Common myeloid progenitor, CD34-positive (primary cell): ENCODE measurements around the gene TXNDC8.
A peak's percentile ranks its signal among the peaks of the same experiment; 100 is the strongest.

ENCODE experiments used
- CTCF ChIA-PET: fragments of 350-600 bp; sonication (Branson Sonifier 250); formaldehyde crosslinking; loops from one replicate; lab custom pipeline; 2021; ENCODE audit warnings: antibody characterized with exemption; lab: Charles Lee
- POLR2A ChIA-PET: fragments of 350-600 bp; sonication (Branson Sonifier 250); formaldehyde crosslinking; loops from one replicate; lab custom pipeline; 2021; ENCODE audit warnings: antibody characterized with exemption; lab: Charles Lee
- DNase-seq, 3 donors: peaks; one replicate each; pipeline versions ENCODE4 v3.0.0 to v3.0.0-alpha.2; 2013
- H3K27ac ChIP-seq, 2 experiments: 1 replicate in 1 of 2; 2 replicates in 1 of 2; pipeline ENCODE4 v1.7.0; 2013; ENCODE audit warnings: inconsistent platforms in 2 of 2, low read length in 2 of 2, mild to moderate bottlenecking in 2 of 2, low read depth in 1 of 2, moderate library complexity in 1 of 2; ENCODE audit not compliant: severe bottlenecking in 2 of 2, insufficient read depth in 1 of 2, poor library complexity in 1 of 2
- H3K27me3 ChIP-seq, 5 experiments: replicated peaks in 2 of 5; 1 replicate in 3 of 5; 2 replicates in 2 of 5; pipeline versions ENCODE4 v1.6.1 to v1.7.0; 2013; ENCODE audit warnings: low read length in 4 of 5, mild to moderate bottlenecking in 2 of 5, moderate library complexity in 2 of 5, inconsistent platforms in 1 of 5; ENCODE audit not compliant: insufficient read depth in 5 of 5, control insufficient read depth in 4 of 5
- H3K36me3 ChIP-seq, 4 experiments: 1 replicate in 2 of 4; 2 replicates in 2 of 4; pipeline versions ENCODE4 v1.6.1 to v1.7.0; 2013; ENCODE audit warnings: low read length in 3 of 4, control low read depth in 1 of 4, mild to moderate bottlenecking in 1 of 4; ENCODE audit not compliant: control insufficient read depth in 4 of 4, insufficient read depth in 4 of 4
- H3K4me1 ChIP-seq, 4 experiments: 1 replicate in 3 of 4; 2 replicates in 1 of 4; pipeline versions ENCODE4 v1.6.1 to v1.7.1; 2013; ENCODE audit warnings: low read length in 3 of 4, mild to moderate bottlenecking in 3 of 4, control low read depth in 1 of 4, inconsistent platforms in 1 of 4, moderate library complexity in 1 of 4; ENCODE audit not compliant: control insufficient read depth in 4 of 4, insufficient read depth in 4 of 4; ENCODE audit errors: control extremely low read depth in 1 of 4
- H3K4me3 ChIP-seq, 7 experiments: 1 replicate in 4 of 7; 2 replicates in 3 of 7; pipeline versions ENCODE4 v1.5.1 to v1.7.0; 2013; ENCODE audit warnings: mild to moderate bottlenecking in 7 of 7, low read length in 6 of 7, moderate library complexity in 6 of 7, inconsistent platforms in 2 of 7, low read depth in 2 of 7, control low read depth in 1 of 7; ENCODE audit not compliant: insufficient read depth in 4 of 7, control insufficient read depth in 1 of 7; ENCODE audit errors: extremely low read depth in 1 of 7
- H3K9me3 ChIP-seq, 5 experiments: 1 replicate in 4 of 5; 2 replicates in 1 of 5; pipeline versions ENCODE4 v1.6.1 to v1.7.1; 2013; ENCODE audit warnings: low read length in 4 of 5, mild to moderate bottlenecking in 2 of 5, inconsistent platforms in 1 of 5, low read depth in 1 of 5, moderate library complexity in 1 of 5; ENCODE audit not compliant: control insufficient read depth in 4 of 5, insufficient read depth in 2 of 5; ENCODE audit errors: control extremely low read depth in 1 of 5
- WGBS: methylation state at CpG from one replicate; pipeline ENCODE4 v1.1.5; 2013; ENCODE audit not compliant: insufficient coverage; 5-methylcytosine and 5-hydroxymethylcytosine counted together

TXNDC8 gene

DNA sequence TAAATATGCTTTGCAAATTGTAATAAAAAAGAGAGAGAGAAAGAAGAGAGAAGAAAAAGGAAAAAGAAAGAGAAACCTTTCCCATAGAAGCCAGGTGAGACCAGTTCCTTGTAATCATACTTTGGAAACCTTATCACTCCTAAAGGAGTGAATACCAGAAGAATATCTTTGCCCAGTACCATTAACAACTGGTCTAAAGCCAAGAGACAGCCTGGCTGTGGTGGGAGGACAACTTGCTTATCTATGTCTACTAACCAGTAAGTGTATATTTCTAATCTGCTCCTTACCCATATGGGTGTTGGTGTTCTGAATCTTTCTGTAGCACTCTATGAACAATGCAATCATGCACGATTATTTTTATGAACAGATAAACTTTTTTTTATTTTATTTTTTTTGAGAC is 70.9 kb downstream of the TXNDC8 start:
- H3K36me3 ChIP-seq, result no peaks in the 10 kb centered on the region
- no peak for DNase-seq
- no CpG with 5 or more reads among the region's 1 CpG for WGBS

DNA sequence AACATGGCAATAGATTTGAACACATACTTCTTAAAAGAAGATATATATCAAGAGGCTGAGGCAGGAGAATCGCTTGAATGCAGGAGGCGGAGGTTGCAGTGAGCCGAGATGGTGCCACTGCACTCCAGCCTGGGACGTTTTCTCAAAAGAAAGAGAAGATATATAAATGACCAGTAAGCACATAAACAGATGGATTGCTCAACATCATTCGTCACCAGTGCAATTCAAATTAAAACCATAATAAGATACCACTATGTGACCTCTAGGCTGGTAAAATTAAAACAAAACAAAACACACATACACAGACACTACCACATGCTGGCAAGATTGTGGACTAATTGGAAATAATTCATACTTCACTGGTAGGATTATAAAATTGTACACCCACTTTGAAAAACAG is 76.0 kb downstream of the TXNDC8 start:
- Histone ChIP-seq H3K36me3 (no peaks in the 10 kb centered on the region), H3K4me1 (peaks cover 13 to 24% (median 17%) of the 10 kb centered on the region in 4 experiments), H3K9me3 (no peaks in the 10 kb centered on the region), H3K27ac (no peak overlapping the region), H3K4me3 (no peak overlapping the region), H3K27me3 (no peaks in the 10 kb centered on the region)
- ChIA-PET POLR2A (no interaction called here), CTCF (no interaction called here)
- no CpG with 5 or more reads among the region's 5 CpGs for WGBS
- no peak for DNase-seq

More for the DNA sequence above, 70.9 kb downstream of the TXNDC8 start:
- POLR2A ChIA-PET, result no interaction called here
- CTCF ChIA-PET, result interaction anchor here (2.5 kb wide), 1 partner anchor 9 kb away, joined by 11 read pairs; no protein-coding TSS in a partner anchor
- Histone ChIP-seq H3K4me3 (no peak overlapping the region), H3K9me3 (no peaks in the 10 kb centered on the region), H3K27ac (no peak overlapping the region), H3K4me1 (no peaks in the 10 kb centered on the region), H3K27me3 (no peaks in the 10 kb centered on the region)

DNA sequence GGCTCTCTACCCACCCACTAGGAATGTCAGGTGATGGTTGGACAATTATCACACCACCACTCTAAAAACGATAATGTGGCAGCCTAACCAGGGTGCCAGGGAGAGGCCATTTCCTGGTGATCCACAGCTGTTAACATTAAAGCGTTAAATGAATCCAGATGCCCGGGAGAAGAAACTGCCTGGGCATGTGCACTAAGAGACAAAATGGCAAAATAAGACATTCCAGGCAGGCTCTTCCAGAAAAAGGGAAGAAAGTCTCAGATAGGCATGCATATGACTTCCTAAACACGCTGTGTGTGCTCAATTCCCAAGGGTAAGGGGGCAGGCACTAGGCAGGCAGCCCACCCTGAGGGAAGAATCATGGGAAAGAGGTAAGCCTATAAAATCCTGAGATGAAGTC is 76.8 kb downstream of the TXNDC8 start:
- H3K4me1 ChIP-seq, result peaks cover 13 to 24% (median 17%) of the 10 kb centered on the region in 4 experiments
- 44% methylated on average over 2 of the region's 4 CpGs for WGBS
- CTCF ChIA-PET, result no interaction called here
- POLR2A ChIA-PET, result no interaction called here
- H3K36me3 ChIP-seq, result no peaks in the 10 kb centered on the region
- H3K4me3 ChIP-seq, result no peak overlapping the region
- H3K9me3 ChIP-seq, result no peaks in the 10 kb centered on the region
- H3K27ac ChIP-seq, result no peak overlapping the region
- DNase-seq, result no peak
- no peaks in the 10 kb centered on the region for H3K27me3 ChIP-seq

DNA sequence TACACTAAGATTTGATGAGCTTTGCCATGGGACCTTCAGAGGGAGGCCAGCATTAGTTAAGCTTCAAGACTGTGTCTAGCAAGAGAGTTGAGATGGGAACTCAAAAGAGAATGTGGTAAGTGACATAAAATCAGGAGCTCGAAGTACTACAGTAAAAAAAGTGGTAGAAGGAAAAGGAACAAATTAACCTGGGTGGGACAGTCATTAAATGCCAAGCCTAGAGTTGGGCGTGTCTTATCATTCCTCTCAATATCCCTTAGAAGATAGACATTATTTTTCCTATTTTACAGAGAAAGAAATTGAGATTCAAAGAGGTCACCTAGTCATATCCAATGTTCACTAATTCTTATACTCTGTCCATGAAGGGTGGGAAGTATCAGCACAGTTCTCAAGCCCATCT is 78.1 kb downstream of the TXNDC8 start:
- Histone ChIP-seq H3K9me3 (no peaks in the 10 kb centered on the region), H3K27ac (no peak overlapping the region), H3K36me3 (no peaks in the 10 kb centered on the region), H3K4me1 (peaks cover 13 to 30% (median 26%) of the 10 kb centered on the region in 4 experiments), H3K27me3 (no peaks in the 10 kb centered on the region), H3K4me3 (no peak overlapping the region)
- ChIA-PET CTCF (interaction anchor here (1.6 kb wide), 1 partner anchor 40 kb away, joined by 3 read pairs; no protein-coding TSS in a partner anchor), POLR2A (no interaction called here)
- 80% methylated on average over 1 of the region's 2 CpGs for WGBS
- no peak for DNase-seq

DNA sequence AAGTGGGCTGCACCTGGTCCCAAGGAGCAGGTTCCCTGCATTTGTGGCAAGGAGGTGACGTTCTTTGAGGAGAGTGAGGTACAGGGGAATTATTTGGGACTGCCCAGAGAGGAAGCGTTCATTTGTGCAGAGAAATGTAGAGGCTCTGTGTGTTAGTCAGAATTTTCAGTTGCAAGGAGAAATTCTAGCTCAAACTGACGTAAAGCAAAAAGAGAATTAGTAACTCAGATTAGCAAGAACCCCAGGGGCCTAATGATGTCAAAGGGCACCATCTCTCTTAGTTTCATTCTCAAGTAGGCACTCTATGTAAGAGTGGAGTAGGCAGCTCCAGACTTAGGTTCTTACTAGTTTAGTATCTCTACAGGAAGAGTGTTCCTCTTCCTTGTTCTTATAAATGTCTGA is 79.0 kb downstream of the TXNDC8 start:
- no peak overlapping the region for H3K27ac ChIP-seq
- no peaks in the 10 kb centered on the region for H3K9me3 ChIP-seq
- CTCF ChIA-PET, result interaction anchor here (1.6 to 2.1 kb wide), 3 partner anchors 9 to 39 kb away, joined by 3 to 11 read pairs (median 4); no protein-coding TSS in a partner anchor
- no peak overlapping the region for H3K4me3 ChIP-seq
- H3K27me3 ChIP-seq, result no peaks in the 10 kb centered on the region
- DNase-seq, result no peak
- POLR2A ChIA-PET, result no interaction called here
- H3K36me3 ChIP-seq, result peaks cover 0 to 4% (median 0%) of the 10 kb centered on the region in 4 experiments
- 93% methylated on average over 3 of the region's 3 CpGs for WGBS
- H3K4me1 ChIP-seq, result peaks cover 15 to 39% (median 33%) of the 10 kb centered on the region in 4 experiments

DNA sequence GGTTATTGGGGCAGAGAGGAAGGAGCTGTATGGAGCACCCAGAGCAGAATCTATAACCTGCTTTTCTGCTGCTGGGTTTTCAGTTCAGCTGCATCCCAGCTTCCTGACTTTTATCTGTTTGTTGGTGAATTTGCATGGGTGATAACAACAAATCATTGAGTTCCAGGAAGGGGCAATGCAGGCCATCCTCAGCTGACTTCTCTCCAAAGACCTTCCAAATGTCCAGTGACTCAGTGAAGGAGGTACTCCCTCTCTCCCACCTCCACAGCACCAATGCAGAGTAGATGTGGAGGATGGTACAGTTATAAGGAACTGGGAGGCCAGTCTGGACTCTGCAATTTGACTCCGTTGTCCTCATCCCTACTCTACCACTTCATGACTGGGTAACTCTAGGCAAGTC is 79.7 kb downstream of the TXNDC8 start:
- Histone ChIP-seq H3K27ac (peak overlapping the region; percentile 85 to 96), H3K9me3 (no peaks in the 10 kb centered on the region), H3K36me3 (peaks cover 0 to 9% (median 0%) of the 10 kb centered on the region in 4 experiments), H3K27me3 (no peaks in the 10 kb centered on the region), H3K4me1 (peaks cover 15 to 44% (median 36%) of the 10 kb centered on the region in 4 experiments), H3K4me3 (peak overlapping the region in 6 of 7 experiments; percentile 63 to 95 (median 88))
- no CpG with 5 or more reads among the region's 1 CpG for WGBS
- DNase-seq, result no peak
- ChIA-PET POLR2A (interaction anchor here (1.4 to 1.6 kb wide), 2 partner anchors 15 to 16 kb away, joined by 4 to 5 read pairs; no protein-coding TSS in a partner anchor), CTCF (interaction anchor here (1.1 to 2.1 kb wide), 4 partner anchors 10 to 63 kb away, joined by 3 to 11 read pairs (median 4); no protein-coding TSS in a partner anchor)

DNA sequence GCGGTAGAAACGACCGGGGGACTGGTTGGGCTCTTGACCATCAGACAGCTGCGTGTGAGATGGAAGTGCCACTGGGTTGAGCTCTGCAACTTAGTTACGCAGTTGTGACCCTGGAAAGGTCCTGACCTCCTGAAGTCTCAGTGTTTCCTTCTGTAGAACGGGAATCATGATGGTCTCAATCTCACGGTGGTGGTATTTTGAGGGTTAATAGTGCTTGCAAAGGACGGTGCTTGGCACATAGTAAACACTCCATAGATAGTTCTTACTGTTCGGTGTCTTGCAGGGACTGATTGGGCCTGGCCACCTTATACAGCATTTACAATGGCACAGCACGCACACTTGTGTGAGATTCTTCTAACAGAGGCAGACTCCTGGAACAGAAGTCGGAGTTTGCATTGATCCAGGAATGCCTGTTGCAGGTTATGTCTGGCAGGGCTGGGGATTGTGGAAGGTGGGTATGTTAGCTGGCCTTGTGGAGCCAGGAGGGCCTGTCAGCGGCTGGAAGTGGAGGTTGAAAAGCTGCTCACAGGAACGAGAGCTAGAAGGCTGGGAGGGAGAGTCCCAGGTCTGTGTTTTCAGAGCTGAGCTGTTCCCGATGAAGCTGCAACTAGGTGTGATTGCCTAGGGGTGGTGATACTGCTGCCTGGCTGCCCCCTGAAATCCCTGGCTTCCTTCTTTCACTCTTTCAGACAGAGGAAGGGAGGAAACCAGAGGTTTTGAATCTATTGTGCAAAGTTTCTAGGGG is 80.4 kb downstream of the TXNDC8 start:
- H3K4me1 ChIP-seq, result peaks cover 15 to 48% (median 38%) of the 10 kb centered on the region in 4 experiments
- WGBS, result 2% methylated on average over 9 of the region's 14 CpGs
- ChIA-PET CTCF (interaction anchor here (1.1 to 2.1 kb wide), 4 partner anchors 11 to 64 kb away, joined by 3 to 11 read pairs (median 4); no protein-coding TSS in a partner anchor), POLR2A (interaction anchor here (0.6 to 1.6 kb wide), 5 partner anchors 12 to 72 kb away, joined by 3 to 5 read pairs (median 4); no protein-coding TSS in a partner anchor)
- H3K27ac ChIP-seq, result peak overlapping the region; percentile 85 to 96
- peak overlapping the region; percentile 63 to 95 (median 84) for H3K4me3 ChIP-seq
- H3K9me3 ChIP-seq, result no peaks in the 10 kb centered on the region
- H3K36me3 ChIP-seq, result peaks cover 0 to 9% (median 0%) of the 10 kb centered on the region in 4 experiments
- H3K27me3 ChIP-seq, result no peaks in the 10 kb centered on the region
- DNase-seq, result peak in 2 of 3 donors; percentile 6 to 22
